ENCODE results near the gene TXNL4A. TPM values are rescaled to one million over a fixed set of nuclear protein-coding genes. Genes with fewer than 3 reads are reported as not detected.
"Not testable (repeated sequence)": the region's sequence is repeated elsewhere in the genome, so short reads cannot be mapped to it uniquely, and the experiment has no call there.

TXNL4A gene
- total RNA-seq, 2 donors from 2014 or later, result 97.2 to 143 TPM

DNA sequence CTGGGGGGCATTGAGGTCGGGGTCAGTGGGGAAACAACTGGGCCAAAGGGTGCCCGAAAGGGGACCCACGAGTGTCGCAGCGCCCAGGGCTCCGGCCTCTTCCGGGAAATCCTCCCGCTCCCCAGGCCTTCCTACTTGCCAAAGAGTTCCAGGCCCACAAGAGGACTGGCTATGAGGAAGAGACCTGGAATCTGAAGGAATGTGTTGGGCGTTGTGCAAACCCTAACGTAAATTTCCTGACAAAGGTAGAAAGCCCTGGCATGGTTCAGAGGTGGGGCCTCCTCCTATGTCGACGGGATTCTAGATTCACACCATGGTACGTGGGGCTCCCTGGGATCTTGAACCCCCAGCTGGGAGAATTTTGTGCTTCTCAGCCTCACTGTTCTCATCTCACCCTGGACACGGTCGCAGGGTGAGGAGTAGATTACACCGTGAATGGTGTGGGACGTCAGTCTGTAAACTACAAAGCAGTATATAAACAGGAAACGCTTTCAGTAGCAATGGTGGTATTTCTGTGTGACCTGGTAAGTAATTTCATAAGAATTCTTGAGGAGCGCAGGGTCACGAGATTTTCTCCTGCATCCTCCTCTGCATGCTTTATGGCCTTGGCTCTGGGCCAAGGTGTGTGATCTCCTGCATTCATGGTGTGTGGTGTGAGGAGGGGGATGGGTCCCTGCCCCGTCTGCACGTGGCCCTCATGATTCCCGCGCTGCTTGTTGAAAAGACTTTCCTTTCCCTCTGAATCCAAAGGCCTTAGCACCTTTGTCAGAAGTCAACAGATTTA, 23.1 kb downstream of the TXNL4A start:
- DNase-seq (ENCODE audit: low spot score) (no peak), ATAC-seq (peak in 1 of 2 donors; percentile 21)
- Mint-ChIP-seq H3K27ac (peak overlapping the region in 1 of 2 donors; percentile 50), H3K4me1 (ENCODE audit: low read depth in 2 of 2) (peaks cover 21 to 23% of the 10 kb centered on the region in 2 donors), H3K9me3 (no peaks in the 10 kb centered on the region), H3K4me3 (peak overlapping the region; percentile 64), H3K36me3 (no peaks in the 10 kb centered on the region), H3K27me3 (peaks cover 0 to 10% of the 10 kb centered on the region in 2 donors)

DNA sequence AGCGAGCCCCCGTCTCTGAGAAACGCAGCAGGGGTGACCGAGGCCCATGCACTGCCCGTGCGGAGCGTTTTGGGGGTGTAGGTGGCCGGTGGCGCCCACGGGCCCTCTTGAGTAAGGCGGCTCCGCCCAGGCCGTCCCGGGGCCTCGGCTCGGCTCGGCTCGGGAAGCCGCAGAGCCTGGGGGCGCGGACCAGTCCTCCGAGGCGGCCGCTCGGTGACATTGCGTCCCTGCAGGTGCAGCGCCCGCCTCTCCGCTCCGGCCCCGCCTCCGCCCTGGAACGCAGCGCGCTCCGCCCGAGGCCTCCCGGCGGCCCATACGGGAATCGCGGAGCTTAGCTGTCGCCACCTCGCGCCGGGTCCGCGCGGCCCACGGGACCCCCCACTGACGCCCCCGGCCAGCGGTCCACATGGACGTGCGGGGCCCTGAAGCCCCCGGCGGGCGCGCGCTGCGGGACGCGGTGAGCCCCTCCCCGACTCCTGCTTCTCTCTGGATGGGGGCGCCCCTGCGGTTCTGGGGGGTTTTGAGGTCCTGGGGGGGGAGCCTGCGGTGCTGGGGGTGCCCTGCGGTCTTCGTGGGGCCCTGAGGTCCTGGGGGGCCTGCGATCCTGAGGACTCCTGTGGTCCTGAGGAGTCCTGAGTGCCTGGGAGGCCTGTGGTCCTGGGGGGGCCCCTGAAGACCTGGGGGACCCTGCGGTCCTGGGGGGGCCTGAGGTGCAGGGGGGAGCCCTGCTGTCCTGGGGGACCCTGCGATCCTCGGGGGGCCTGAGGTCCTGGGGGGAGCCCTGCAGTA, 23.8 kb downstream of the TXNL4A start, which contains the start of gene HSBP1L1:
TSS of gene HSBP1L1 (plus strand) at position 314 of the 789 bp plus-strand sequence. CDS start at position 407, 93 bp downstream.
- Mint-ChIP-seq H3K4me1 (ENCODE audit: low read depth in 2 of 2) (peaks cover 24 to 26% of the 10 kb centered on the region in 2 donors), H3K9me3 (no peaks in the 10 kb centered on the region), H3K36me3 (no peaks in the 10 kb centered on the region), H3K4me3 (peak within 1 kb of the TSS; percentile 79), H3K27me3 (peaks cover 0 to 10% of the 10 kb centered on the region in 2 donors), H3K27ac (peak within 1 kb of the TSS; percentile 34 to 50)
- DNase-seq (ENCODE audit: low spot score) (peak; percentile 65), ATAC-seq (peak; percentile 48 to 82)

DNA sequence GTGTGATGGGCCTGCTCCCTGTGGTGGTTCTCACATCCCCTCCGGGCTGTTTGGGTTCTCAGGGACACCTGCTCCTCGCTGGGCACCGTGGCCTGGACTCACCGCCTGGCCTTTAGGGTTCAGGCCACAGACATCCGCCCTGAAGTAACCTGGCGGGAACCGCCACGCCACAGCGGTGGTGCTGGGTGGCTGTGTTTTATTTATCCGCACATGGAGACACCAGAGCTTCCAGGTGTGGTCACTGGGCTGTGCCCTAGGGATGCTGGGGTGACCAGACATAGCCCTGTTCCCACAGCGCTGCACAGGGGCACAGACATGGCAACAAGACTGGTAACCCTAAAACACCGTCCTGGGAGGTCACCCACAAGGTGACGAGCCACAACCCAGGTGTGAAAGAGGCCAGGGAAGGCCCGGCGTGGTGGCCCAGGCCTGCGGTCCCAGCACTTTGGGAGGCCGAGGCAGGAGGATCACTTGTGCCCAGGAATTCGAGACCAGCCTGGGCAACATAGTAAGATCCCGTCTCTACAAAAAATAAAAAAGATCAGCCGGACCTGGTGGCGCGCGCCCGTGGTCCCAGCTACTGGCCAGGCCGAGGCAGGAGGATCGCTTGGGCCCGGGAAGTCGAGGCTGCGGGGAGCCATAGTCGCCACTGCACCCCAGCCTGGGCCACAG, 24.6 kb downstream of the TXNL4A start:
- H3K9me3 Mint-ChIP-seq, result no peaks in the 10 kb centered on the region
- no peaks in the 10 kb centered on the region for H3K36me3 Mint-ChIP-seq
- ATAC-seq, result no peak
- H3K27me3 Mint-ChIP-seq, result peaks cover 0 to 10% of the 10 kb centered on the region in 2 donors
- H3K4me3 Mint-ChIP-seq, result peak overlapping the region; percentile 79
- no peak for DNase-seq (ENCODE audit: low spot score)
- peaks cover 24 to 26% of the 10 kb centered on the region in 2 donors for H3K4me1 Mint-ChIP-seq (ENCODE audit: low read depth in 2 of 2)
- peak overlapping the region in 1 of 2 donors; percentile 34 for H3K27ac Mint-ChIP-seq

DNA sequence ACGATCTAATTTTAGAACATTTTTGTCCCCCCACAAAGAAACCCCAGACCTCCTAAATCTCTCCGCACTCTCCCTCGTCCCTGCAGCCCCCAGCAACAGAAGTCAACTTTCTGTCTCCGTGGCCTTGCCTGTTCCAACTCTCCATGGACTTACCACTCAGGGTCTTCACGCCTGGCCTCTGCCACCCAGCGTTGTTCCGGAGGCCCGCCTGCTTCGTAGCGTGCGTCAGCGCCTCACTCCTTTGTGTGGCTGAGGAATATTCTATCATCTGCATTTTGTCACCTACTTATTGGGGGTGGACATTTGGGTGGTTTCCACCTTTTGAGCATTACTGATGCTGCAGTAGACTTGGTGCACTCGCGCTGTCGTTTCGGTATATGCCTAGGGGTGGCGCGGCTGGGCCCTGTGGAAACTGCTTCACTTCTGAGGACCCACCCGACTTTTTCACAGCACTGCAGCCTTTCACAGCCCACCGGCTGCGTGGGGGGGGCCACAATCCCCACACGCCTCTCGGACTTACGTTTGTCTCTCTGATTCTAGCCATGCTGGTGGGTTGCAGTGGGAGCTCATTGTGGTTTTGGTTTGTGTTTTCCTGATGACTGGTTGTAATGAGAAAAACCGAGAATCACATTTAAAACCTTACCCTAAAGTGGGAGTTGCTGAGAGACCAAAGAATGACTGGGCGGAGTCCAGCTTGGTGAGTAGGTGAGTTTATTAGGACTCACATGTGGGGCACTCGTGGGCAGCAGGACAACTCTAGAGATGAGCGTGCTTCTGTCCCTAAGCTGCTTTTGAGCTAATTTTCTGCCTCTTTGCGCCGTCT, 25.3 kb downstream of the TXNL4A start:
- H3K27me3 Mint-ChIP-seq, result peaks cover 0 to 10% of the 10 kb centered on the region in 2 donors

DNA sequence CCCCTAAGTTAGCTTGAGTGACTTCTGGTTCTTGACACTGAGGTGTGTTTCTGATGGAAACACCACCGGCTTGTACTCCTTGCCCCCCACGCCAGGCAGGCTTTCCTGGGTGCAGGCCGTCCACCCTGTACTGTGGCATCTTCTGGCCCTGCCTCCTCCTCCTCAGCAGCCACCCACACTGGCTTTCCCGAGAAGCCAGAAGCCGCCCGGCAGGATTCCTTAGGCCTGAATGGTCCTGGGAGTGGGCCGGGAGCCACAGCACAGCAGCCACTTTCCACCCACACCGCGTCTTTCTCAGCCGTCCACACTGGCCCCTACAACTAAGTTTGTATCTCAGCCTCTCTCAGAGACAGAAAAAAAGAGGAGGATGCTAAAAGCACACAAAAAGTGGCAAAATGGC, 26.1 kb downstream of the TXNL4A start:
- H3K27ac Mint-ChIP-seq, result peak overlapping the region in 1 of 2 donors; percentile 34
- no peak overlapping the region for H3K4me3 Mint-ChIP-seq
- no peaks in the 10 kb centered on the region for H3K9me3 Mint-ChIP-seq
- no peaks in the 10 kb centered on the region for H3K36me3 Mint-ChIP-seq
- peaks cover 0 to 10% of the 10 kb centered on the region in 2 donors for H3K27me3 Mint-ChIP-seq
- peaks cover 24 to 26% of the 10 kb centered on the region in 2 donors for H3K4me1 Mint-ChIP-seq (ENCODE audit: low read depth in 2 of 2)
- ATAC-seq (no peak), DNase-seq (ENCODE audit: low spot score) (no peak)

More for the DNA sequence above, 25.3 kb downstream of the TXNL4A start:
- H3K36me3 Mint-ChIP-seq, result no peaks in the 10 kb centered on the region
- DNase-seq (ENCODE audit: low spot score), result no peak
- peak overlapping the region in 1 of 2 donors; percentile 34 for H3K27ac Mint-ChIP-seq
- no peaks in the 10 kb centered on the region for H3K9me3 Mint-ChIP-seq
- H3K4me3 Mint-ChIP-seq, result peak overlapping the region; percentile 79
- ATAC-seq, result peak; percentile 61 to 87
- H3K4me1 Mint-ChIP-seq (ENCODE audit: low read depth in 2 of 2), result peaks cover 24 to 26% of the 10 kb centered on the region in 2 donors

DNA sequence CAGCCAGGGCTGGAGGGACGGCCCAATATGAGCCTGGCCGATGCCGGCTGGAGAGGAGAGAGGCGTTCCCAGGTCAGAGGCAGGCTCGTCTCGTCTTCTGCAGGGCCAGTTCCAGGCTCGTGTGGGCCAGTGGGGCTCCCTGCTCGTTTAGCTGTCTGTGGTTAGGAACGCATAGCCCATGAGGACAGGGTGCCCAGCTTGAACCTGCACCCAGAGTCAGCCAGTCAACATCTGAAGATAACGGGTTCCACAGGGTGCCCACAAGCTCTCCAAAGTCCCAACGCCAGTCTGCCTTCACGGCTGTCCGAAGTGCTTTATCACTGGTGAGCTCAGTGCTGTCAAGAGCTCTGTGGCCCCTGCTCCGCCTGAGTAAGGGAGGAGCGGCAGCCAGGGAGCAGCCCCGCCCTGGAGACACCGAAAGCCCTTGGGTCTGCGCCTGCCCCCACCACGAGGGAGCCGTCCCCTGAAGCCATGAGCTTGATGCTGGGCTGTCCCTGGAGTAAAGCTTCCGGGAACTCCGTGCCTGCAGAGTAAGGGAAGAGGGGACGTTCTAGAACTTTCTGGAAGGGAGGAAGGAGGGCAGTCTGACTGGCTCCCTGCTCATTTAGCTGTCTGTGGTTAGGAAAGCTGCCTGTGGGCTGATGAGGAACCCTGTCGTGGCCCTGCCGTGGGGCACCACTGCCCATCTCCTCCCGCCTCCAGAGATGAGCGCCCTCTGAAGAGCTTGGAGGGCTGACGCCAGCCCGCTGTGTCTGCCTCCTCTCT, 26.7 kb downstream of the TXNL4A start:
- H3K27me3 Mint-ChIP-seq, result peaks cover 0 to 10% of the 10 kb centered on the region in 2 donors
- H3K9me3 Mint-ChIP-seq, result no peaks in the 10 kb centered on the region
- H3K4me1 Mint-ChIP-seq (ENCODE audit: low read depth in 2 of 2), result peaks cover 24 to 26% of the 10 kb centered on the region in 2 donors
- no peak for DNase-seq (ENCODE audit: low spot score)
- H3K36me3 Mint-ChIP-seq, result no peaks in the 10 kb centered on the region
- ATAC-seq, result no peak
- H3K4me3 Mint-ChIP-seq, result no peak overlapping the region
- H3K27ac Mint-ChIP-seq, result no peak overlapping the region

DNA sequence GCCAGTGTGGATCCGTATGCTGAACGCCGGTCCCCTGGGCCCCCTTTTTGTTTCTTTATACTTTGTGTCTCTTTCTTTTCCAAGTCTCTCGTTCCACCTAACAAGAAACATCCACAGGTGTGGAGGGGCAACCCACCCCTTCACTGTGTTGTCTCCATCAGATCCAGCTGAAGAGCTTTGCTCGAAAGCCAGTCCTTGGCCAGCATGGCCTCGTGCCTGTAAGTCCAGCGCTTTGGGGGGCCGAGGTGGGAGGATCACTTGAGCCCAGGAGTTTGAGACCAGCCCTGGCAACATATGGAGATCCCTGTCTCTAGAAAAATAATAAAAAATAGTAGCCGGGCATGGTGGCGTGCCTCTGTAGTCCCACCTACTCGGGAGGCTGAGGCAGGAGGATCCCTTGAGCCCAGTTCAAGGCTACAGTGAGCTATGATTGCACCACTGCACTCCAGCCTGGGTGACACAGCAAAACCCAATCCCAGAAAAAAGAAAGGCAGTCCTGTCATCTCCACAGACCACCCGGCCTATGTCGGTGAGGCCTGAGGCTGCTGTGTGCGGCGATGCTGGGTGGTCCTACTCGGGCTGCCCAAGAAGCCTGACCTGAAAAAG, 27.3 kb downstream of the TXNL4A start:
- H3K4me3 Mint-ChIP-seq, result no peak overlapping the region
- no peak overlapping the region for H3K27ac Mint-ChIP-seq
- H3K4me1 Mint-ChIP-seq (ENCODE audit: low read depth in 2 of 2), result peaks cover 24 to 26% of the 10 kb centered on the region in 2 donors
- H3K9me3 Mint-ChIP-seq, result no peaks in the 10 kb centered on the region
- no peak for ATAC-seq
- H3K27me3 Mint-ChIP-seq, result peaks cover 0 to 10% of the 10 kb centered on the region in 2 donors
- DNase-seq (ENCODE audit: low spot score), result no peak
- no peaks in the 10 kb centered on the region for H3K36me3 Mint-ChIP-seq

DNA sequence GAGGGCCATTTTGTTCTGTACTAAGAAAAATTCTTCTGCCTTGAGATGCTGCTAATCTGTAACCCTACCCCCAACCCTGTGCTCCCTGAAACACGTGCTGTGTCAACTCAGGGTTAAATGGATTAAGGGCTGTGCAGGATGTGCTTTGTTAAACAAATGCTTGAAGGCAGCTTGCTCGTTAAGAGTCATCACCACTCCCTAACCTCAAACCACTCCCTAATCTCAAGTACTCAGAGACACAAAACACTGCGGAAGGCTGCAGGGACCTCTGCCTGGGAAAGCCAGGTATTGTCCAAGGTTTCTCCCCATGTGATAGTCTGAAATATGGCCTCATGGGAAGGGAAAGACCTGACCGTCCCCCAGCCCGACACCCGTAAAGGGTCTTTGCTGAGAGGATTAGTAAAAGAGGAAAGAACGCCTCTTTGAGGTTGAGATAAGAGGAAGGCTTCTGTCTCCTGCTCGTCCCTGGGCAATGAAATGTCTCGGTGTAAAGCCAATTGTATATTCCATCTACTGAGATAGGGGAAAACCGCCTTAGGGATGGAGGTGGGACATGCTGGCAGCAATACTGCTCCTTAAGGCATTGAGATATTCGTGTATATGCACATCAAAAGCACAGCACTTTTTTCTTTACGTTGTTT, 28.1 kb downstream of the TXNL4A start:
- H3K4me1 Mint-ChIP-seq (ENCODE audit: low read depth in 2 of 2), result peaks cover 19 to 21% of the 10 kb centered on the region in 2 donors
- not testable (repeated sequence) for H3K9me3 Mint-ChIP-seq; DNase-seq (ENCODE audit: low spot score); H3K4me3 Mint-ChIP-seq; ATAC-seq; H3K27ac Mint-ChIP-seq; H3K27me3 Mint-ChIP-seq; H3K36me3 Mint-ChIP-seq

DNA sequence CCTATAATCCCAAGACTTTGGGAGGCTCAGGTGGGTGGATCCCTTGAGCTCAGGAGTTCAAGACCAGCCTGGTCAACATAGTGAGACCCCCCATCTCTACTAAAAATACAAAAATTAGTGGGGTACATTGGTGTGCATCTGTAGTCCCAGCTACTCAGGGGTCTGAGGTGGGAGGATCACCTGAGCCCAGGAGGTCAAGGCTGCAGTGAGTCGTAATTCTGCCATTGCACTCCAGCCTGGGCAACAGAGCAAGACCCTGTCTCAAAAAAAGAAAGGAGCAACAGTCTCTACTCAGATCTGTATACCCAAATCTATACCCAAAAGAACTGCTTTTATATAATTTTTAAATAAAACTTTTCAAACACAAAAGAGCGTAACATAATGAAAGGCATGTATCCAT, 29.4 kb downstream of the TXNL4A start:
- DNase-seq (ENCODE audit: low spot score) (no peak), ATAC-seq (no peak)
- Mint-ChIP-seq H3K36me3 (no peaks in the 10 kb centered on the region), H3K4me1 (ENCODE audit: low read depth in 2 of 2) (peaks cover 18 to 22% of the 10 kb centered on the region in 2 donors), H3K9me3 (no peaks in the 10 kb centered on the region), H3K27me3 (peaks cover 0 to 10% of the 10 kb centered on the region in 2 donors), H3K4me3 (no peak overlapping the region), H3K27ac (no peak overlapping the region)

DNA sequence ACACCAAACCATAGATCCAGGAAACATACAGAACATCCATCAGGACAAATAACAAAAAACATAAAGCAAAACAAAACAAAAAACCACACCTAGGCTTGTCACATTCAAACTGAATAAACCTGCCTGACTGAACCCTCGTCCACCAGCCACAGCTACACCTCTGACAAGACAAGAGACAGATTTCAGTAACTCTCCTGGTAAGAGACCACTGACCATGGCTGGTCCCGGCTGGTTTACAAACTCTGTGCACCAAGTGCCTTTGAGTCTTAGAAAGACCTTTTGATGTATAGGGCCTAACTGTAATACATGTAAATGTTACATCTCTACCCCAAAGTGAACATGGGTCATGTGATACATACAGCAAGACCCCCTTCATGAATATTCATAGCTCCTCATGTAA, 32.1 kb downstream of the TXNL4A start:
- H3K4me1 Mint-ChIP-seq (ENCODE audit: low read depth in 2 of 2), result peaks cover 7 to 8% of the 10 kb centered on the region in 2 donors
- DNase-seq (ENCODE audit: low spot score) (no peak), ATAC-seq (no peak)
- no peak overlapping the region for H3K27ac Mint-ChIP-seq
- H3K4me3 Mint-ChIP-seq, result no peak overlapping the region
- H3K27me3 Mint-ChIP-seq, result peaks cover 0 to 4% of the 10 kb centered on the region in 2 donors
- no peaks in the 10 kb centered on the region for H3K9me3 Mint-ChIP-seq
- no peaks in the 10 kb centered on the region for H3K36me3 Mint-ChIP-seq

DNA sequence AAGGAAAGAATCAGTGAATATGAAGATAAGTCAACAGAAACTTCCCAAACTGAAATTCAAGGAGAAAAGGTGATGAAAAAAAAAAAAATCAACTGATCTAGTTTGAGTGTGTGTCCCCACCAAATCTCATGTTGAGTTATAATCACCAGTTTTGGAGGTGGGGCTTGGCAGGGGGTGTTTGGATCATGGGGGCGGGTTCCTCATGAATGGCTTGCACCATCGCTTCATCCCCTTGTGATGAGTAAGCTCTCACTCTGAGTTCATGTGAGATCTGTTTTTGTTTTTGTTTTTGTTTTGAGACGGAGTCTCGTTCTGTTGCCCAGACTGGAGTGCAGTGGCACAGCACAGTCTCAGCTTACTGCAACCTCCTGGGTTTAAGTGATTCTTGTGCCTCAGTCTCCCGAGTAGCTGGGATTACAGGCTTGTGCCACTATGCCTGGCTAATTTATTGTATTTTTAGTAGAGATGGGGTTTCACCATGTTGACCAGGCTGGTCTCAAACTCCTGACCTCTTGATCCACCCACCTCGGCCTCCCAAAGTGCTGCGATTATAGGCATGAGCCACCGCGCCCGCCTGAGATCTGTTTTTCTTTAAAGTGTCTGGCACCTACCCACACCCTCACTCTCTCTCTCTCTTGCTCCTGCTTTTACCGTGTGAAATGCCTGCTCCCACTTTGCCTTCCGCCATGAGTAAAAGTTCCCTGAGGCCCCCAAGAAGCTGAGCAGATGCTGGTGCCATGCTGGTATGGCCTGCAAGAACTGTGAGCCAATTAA, 32.9 kb downstream of the TXNL4A start:
- Mint-ChIP-seq H3K4me3 (no peak overlapping the region), H3K36me3 (no peaks in the 10 kb centered on the region), H3K27ac (no peak overlapping the region), H3K9me3 (no peaks in the 10 kb centered on the region), H3K4me1 (ENCODE audit: low read depth in 2 of 2) (peaks cover 5 to 8% of the 10 kb centered on the region in 2 donors), H3K27me3 (peaks cover 0 to under 1% of the 10 kb centered on the region in 2 donors)
- DNase-seq (ENCODE audit: low spot score) (no peak), ATAC-seq (no peak)

All from natural killer cell treated with Interleukin-12 subunit alpha and Interleukin-12 subunit beta and Interleukin-15 and Interleukin-18, amount 100 ng/mL, for 72 hours (primary cell).